Stimulated activated CD4-positive, alpha-beta T cell treated with anti-CD3 and anti-CD28 coated beads, Interleukin-2, amount 100 ng/mL, for 24 hours (primary cell): ENCODE results near the gene BTAF1.

Experiments
- DNase-seq, 2 donors: peaks; one replicate each; pipeline ENCODE4 v3.0.0-alpha.2; 2020

Gene BTAF1

DNA sequence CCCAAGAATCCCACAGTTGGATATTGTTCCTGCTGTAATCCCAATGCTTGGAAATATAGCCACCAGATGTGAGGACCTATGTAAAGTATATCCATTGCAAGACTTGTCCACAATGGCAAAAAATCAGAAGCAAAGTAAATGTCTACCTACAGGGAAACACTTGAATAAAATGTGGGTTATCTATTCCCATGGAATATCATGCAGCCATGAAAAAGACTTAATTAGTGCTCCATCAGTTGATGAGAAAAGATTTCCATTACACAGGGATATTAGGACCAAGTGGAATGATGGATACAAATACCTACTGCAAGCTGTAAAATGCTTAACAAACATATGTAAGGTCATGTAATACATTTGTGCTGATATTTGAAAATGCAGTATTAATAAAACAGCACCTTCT, 131.2 kb downstream of the BTAF1 start:
- no peak for DNase-seq

DNA sequence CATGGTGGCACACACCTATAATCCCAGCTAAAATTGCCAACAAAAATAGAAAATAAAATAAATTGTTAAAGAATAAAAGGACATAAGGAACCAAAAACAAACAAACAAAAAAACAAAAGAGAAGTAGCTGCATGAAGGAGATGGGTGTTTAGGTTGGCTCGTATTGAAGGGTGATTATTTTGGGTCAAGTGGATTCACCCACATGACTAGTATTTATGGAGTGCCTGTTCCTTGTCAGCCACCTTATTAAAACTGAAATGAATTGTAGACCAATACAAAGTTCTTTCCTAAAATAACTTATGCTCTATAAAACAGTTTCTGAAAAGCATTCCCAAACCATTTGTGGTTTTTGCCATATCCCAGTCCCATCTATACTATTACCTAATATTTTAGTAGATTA, 138.7 kb downstream of the BTAF1 start:
- DNase-seq: no peak

DNA sequence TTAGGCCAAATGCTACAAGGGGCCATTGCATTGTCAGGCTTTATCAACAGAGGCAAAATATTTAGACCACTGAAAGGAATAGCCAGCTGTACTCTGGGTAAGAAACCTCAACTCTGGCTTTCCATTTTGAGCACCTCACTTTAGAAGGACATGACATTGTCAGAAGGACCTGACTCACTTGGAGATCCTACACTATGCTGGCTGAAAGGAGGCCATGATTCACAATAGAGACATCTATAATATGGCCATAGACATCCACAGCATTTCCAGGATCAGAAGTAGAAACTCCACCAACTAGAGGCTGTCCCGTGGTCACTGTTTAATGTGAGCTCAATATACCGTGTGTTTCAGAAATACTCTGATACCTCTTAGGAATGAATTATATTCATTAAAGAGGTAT, 140.9 kb downstream of the BTAF1 start:
- DNase-seq: no peak

DNA sequence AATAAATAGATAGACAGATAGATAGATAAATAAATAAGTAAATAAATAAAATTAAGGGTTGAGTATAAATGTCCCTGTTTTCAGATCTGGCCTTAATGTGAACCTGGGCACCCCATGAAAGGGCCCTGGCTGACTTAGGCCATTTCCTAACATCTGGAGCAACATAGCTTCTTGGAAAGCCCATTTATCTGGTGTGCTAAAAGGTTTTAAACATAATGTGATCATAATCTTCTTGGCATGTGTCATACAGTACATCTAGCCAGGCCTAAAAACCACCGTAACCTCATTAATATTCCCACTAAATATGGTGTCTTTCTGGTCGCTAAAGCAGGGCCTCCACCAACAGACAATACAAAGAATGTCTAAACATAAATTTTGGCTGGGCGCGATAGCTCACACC, 142.8 kb downstream of the BTAF1 start:
- no peak for DNase-seq

DNA sequence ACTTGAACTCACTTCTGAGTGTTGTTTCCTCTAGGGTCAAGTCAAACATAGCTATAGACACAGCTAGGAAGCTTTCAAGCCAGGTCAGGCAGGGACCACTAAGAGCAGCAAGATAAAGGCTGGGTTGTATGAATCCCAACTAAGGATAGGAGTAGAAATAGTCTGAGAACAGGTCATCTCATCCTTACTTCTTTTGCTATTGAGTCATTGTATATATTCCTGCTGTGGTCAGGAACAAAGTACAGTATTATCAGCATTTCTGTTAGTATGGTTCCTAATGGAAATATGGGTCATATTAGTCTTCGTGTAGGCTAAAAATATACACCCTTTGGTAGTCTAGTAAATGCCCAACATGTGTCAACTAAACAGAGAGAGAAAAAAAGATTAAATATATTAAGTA, 145.3 kb downstream of the BTAF1 start:
- no peak for DNase-seq

DNA sequence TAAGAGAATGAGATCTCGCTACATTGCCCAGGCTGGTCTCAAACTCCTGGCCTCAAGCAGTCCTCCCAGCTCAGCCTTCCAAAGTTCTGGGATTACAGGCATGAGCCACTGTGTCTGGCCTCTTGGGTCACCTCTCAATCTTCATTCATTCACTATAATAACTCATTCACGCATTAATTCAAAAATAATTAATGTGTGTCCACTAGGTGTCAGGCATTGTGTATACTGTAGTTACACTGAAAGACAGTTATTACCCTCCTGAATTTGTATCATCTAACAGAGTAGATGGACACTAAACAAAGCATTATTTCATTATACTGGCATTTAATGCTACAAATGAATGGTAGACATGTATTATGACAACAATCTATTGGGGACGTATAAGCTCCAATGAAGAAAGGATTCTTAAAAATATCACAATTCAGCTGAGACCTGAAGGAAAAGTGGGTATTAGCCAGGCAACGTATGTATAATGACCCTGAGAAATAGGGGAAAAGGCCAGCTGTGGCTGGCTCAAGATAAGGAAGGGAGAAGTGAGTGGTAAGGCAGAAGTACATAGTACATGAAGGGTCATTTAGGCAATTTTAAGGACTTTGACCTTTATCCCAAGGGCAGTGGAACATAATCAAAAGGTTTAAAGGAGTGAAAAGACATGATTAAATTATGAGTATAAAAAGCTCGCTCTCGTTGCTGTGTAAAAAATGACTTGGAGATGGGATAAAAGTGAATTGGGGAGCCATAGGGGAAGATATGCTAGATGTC, 150.7 kb downstream of the BTAF1 start:
- DNase-seq: no peak

DNA sequence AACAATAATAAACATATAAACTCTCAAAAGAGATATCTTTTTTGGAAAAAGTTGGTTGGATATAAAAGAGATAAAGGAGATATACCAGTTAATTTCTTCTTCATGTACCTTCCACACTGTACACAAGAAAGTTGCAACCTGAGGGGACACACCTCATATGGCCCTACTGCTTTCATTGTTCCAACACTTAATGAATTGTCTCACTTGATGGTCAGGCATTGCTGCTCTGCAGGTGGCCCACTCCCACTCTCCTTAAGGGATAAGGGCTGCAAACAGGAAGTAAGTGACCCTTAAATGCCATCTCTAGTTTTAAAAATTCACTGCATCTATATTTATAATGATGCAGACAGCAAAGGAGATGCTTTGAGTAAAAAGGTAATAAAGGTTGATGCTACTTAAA, 152.3 kb downstream of the BTAF1 start:
- DNase-seq: no peak

DNA sequence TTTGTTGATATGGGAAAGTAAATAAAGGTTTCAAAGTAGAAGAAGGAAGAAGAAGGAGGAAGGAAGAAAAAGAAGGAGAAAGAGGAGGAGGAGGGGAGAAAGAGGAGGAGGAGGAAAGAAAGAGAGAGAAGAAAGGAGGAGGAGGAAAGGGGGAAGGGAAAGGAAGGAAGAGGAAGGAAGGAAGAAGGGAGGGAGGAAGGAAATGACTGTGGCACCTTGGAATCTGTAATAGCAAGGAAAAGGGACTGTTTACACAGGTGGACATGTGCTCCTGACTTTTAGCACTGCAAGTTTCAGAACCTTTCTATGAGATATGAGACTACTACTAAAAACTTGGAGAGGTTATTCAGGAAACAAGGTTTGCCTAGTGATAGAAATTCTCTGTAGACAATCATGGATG, 153.2 kb downstream of the BTAF1 start:
- no peak for DNase-seq

DNA sequence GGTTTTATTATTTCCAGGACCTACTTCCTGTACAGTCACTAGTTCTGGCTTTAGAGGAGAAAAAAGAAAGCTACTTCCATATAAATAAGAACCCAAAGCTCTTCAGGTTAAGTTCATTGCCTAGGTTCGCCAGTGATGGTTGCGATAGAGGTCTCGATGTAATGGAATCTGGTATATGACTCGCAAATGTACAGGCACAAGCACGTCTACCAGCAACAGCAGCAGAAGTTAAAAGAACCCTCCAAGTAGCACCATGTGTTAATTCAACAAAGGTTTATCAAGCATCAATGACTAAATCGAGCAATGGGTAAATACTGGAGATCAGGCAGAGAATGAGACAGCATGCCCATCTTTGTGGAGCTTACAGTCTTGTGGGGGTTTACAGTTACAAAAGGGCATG, 155.4 kb downstream of the BTAF1 start:
- no peak for DNase-seq
